Measurements from ENCODE around the gene DSEL.

The DSEL gene

GRCh38 chr18:67514465-67514864, 2.1 kb downstream of the DSEL start:
- no peak overlapping the region for H3K27ac Mint-ChIP-seq
- H3K36me3 Mint-ChIP-seq (ENCODE audit: low read depth), result no peaks in the 10 kb centered on the region
- H3K27me3 Mint-ChIP-seq (ENCODE audit: low read depth), result peaks cover 51% of the 10 kb centered on the region
- no peak overlapping the region for H3K4me3 Mint-ChIP-seq
- H3K4me1 Mint-ChIP-seq (ENCODE audit: low read depth), result peaks cover 16% of the 10 kb centered on the region
- H3K9me3 Mint-ChIP-seq, result no peaks in the 10 kb centered on the region

- Mint-ChIP-seq H3K27ac (no peak overlapping the region), H3K9me3 (no peaks in the 10 kb centered on the region), H3K4me1 (ENCODE audit: low read depth) (peaks cover 16% of the 10 kb centered on the region), H3K27me3 (ENCODE audit: low read depth) (peaks cover 41% of the 10 kb centered on the region), H3K4me3 (no peak overlapping the region), H3K36me3 (ENCODE audit: low read depth) (no peaks in the 10 kb centered on the region)
Measured at GRCh38 chr18:67513280-67513679, 3.2 kb downstream of the DSEL start.

- H3K27me3 Mint-ChIP-seq (ENCODE audit: low read depth), result peaks cover 28% of the 10 kb centered on the region
- no peak overlapping the region for H3K27ac Mint-ChIP-seq
- no peak overlapping the region for H3K4me3 Mint-ChIP-seq
- no peaks in the 10 kb centered on the region for H3K36me3 Mint-ChIP-seq (ENCODE audit: low read depth)
- peaks cover 10% of the 10 kb centered on the region for H3K4me1 Mint-ChIP-seq (ENCODE audit: low read depth)
- H3K9me3 Mint-ChIP-seq, result no peaks in the 10 kb centered on the region
Measured at GRCh38 chr18:67511840-67512239, 4.7 kb downstream of the DSEL start.

- Mint-ChIP-seq H3K9me3 (no peaks in the 10 kb centered on the region), H3K36me3 (ENCODE audit: low read depth) (no peaks in the 10 kb centered on the region), H3K27me3 (ENCODE audit: low read depth) (peaks cover 22% of the 10 kb centered on the region), H3K27ac (no peak overlapping the region), H3K4me1 (ENCODE audit: low read depth) (peaks cover 6% of the 10 kb centered on the region), H3K4me3 (no peak overlapping the region)
Measured at GRCh38 chr18:67510831-67511230, 5.7 kb downstream of the DSEL start.

- H3K36me3 Mint-ChIP-seq (ENCODE audit: low read depth), result no peaks in the 10 kb centered on the region
- peaks cover 13% of the 10 kb centered on the region for H3K27me3 Mint-ChIP-seq (ENCODE audit: low read depth)
- H3K27ac Mint-ChIP-seq, result no peak overlapping the region
Measured at GRCh38 chr18:67509741-67510391, 6.7 kb downstream of the DSEL start.

GRCh38 chr18:67508146-67508545, 8.4 kb downstream of the DSEL start:
- Mint-ChIP-seq H3K4me1 (ENCODE audit: low read depth) (no peaks in the 10 kb centered on the region), H3K27me3 (ENCODE audit: low read depth) (peaks cover 3% of the 10 kb centered on the region), H3K36me3 (ENCODE audit: low read depth) (no peaks in the 10 kb centered on the region), H3K9me3 (no peaks in the 10 kb centered on the region), H3K4me3 (no peak overlapping the region), H3K27ac (no peak overlapping the region)

More at GRCh38 chr18:67509741-67510391, 6.7 kb downstream of the DSEL start:
- Mint-ChIP-seq H3K9me3 (no peaks in the 10 kb centered on the region), H3K4me3 (no peak overlapping the region), H3K4me1 (ENCODE audit: low read depth) (no peaks in the 10 kb centered on the region)

- H3K27ac Mint-ChIP-seq, result no peak overlapping the region
Measured at GRCh38 chr18:67504739-67505138, 11.8 kb downstream of the DSEL start.

GRCh38 chr18:67500522-67501205, 15.9 kb downstream of the DSEL start:
- Mint-ChIP-seq H3K4me3 (no peak overlapping the region), H3K36me3 (ENCODE audit: low read depth) (no peaks in the 10 kb centered on the region), H3K4me1 (ENCODE audit: low read depth) (no peaks in the 10 kb centered on the region), H3K27ac (no peak overlapping the region), H3K27me3 (ENCODE audit: low read depth) (no peaks in the 10 kb centered on the region), H3K9me3 (no peaks in the 10 kb centered on the region)

More at GRCh38 chr18:67504739-67505138, 11.8 kb downstream of the DSEL start:
- Mint-ChIP-seq H3K27me3 (ENCODE audit: low read depth) (no peaks in the 10 kb centered on the region), H3K9me3 (no peaks in the 10 kb centered on the region), H3K36me3 (ENCODE audit: low read depth) (no peaks in the 10 kb centered on the region), H3K4me3 (no peak overlapping the region), H3K4me1 (ENCODE audit: low read depth) (no peaks in the 10 kb centered on the region)

GRCh38 chr18:67496469-67496868, 20.1 kb downstream of the DSEL start:
- Mint-ChIP-seq H3K4me1 (ENCODE audit: low read depth) (no peaks in the 10 kb centered on the region), H3K36me3 (ENCODE audit: low read depth) (no peaks in the 10 kb centered on the region), H3K9me3 (no peaks in the 10 kb centered on the region), H3K27ac (no peak overlapping the region), H3K27me3 (ENCODE audit: low read depth) (no peaks in the 10 kb centered on the region), H3K4me3 (no peak overlapping the region)

- no peaks in the 10 kb centered on the region for H3K36me3 Mint-ChIP-seq (ENCODE audit: low read depth)
- no peak overlapping the region for H3K4me3 Mint-ChIP-seq
- H3K27me3 Mint-ChIP-seq (ENCODE audit: low read depth), result no peaks in the 10 kb centered on the region
- no peak overlapping the region for H3K27ac Mint-ChIP-seq
- no peaks in the 10 kb centered on the region for H3K9me3 Mint-ChIP-seq
- H3K4me1 Mint-ChIP-seq (ENCODE audit: low read depth), result no peaks in the 10 kb centered on the region
Measured at GRCh38 chr18:67486534-67486933, 30.0 kb downstream of the DSEL start.

GRCh38 chr18:67485655-67486054, 30.9 kb downstream of the DSEL start:
- H3K9me3 Mint-ChIP-seq, result no peaks in the 10 kb centered on the region
- H3K4me1 Mint-ChIP-seq (ENCODE audit: low read depth), result no peaks in the 10 kb centered on the region
- H3K27ac Mint-ChIP-seq, result no peak overlapping the region
- no peaks in the 10 kb centered on the region for H3K27me3 Mint-ChIP-seq (ENCODE audit: low read depth)
- H3K36me3 Mint-ChIP-seq (ENCODE audit: low read depth), result no peaks in the 10 kb centered on the region
- H3K4me3 Mint-ChIP-seq, result no peak overlapping the region

- H3K27me3 Mint-ChIP-seq (ENCODE audit: low read depth), result no peaks in the 10 kb centered on the region
- H3K36me3 Mint-ChIP-seq (ENCODE audit: low read depth), result no peaks in the 10 kb centered on the region
- H3K4me3 Mint-ChIP-seq, result no peak overlapping the region
- no peak overlapping the region for H3K27ac Mint-ChIP-seq
- H3K9me3 Mint-ChIP-seq, result no peaks in the 10 kb centered on the region
- H3K4me1 Mint-ChIP-seq (ENCODE audit: low read depth), result no peaks in the 10 kb centered on the region
Measured at GRCh38 chr18:67484458-67484857, 32.1 kb downstream of the DSEL start.

GRCh38 chr18:67483952-67484351, 32.6 kb downstream of the DSEL start:
- H3K27ac Mint-ChIP-seq, result no peak overlapping the region
- H3K4me1 Mint-ChIP-seq (ENCODE audit: low read depth), result no peaks in the 10 kb centered on the region
- H3K27me3 Mint-ChIP-seq (ENCODE audit: low read depth), result no peaks in the 10 kb centered on the region
- H3K9me3 Mint-ChIP-seq, result no peaks in the 10 kb centered on the region
- H3K36me3 Mint-ChIP-seq (ENCODE audit: low read depth), result no peaks in the 10 kb centered on the region
- no peak overlapping the region for H3K4me3 Mint-ChIP-seq

GRCh38 chr18:67483237-67483636, 33.3 kb downstream of the DSEL start:
- no peak overlapping the region for H3K27ac Mint-ChIP-seq
- no peaks in the 10 kb centered on the region for H3K36me3 Mint-ChIP-seq (ENCODE audit: low read depth)
- no peak overlapping the region for H3K4me3 Mint-ChIP-seq

GRCh38 chr18:67478249-67478648, 38.3 kb downstream of the DSEL start:
- no peaks in the 10 kb centered on the region for H3K36me3 Mint-ChIP-seq (ENCODE audit: low read depth)
- no peak overlapping the region for H3K27ac Mint-ChIP-seq
- no peak overlapping the region for H3K4me3 Mint-ChIP-seq
- no peaks in the 10 kb centered on the region for H3K27me3 Mint-ChIP-seq (ENCODE audit: low read depth)
- no peaks in the 10 kb centered on the region for H3K9me3 Mint-ChIP-seq
- no peaks in the 10 kb centered on the region for H3K4me1 Mint-ChIP-seq (ENCODE audit: low read depth)

More at GRCh38 chr18:67483237-67483636, 33.3 kb downstream of the DSEL start:
- Mint-ChIP-seq H3K27me3 (ENCODE audit: low read depth) (no peaks in the 10 kb centered on the region), H3K4me1 (ENCODE audit: low read depth) (no peaks in the 10 kb centered on the region), H3K9me3 (no peaks in the 10 kb centered on the region)

All from T-helper 1 cell treated with Interleukin-12 subunit alpha and Interleukin-12 subunit beta and Interleukin-4 antibody, amounts not matched to agents 30 μg/mL and 1 μg/mL, for 36 hours (primary cell).